ENCODE measurements around the gene CCNQ.

GRCh38 chrX:153554519-153555167, 44.3 kb downstream of the CCNQ start:
- TF ChIP-seq CTCF (IDR thresholded peaks at IDR 0.05) (peak; percentile 66), EZH2 (IDR thresholded peaks at IDR 0.05; ENCODE audit: borderline replicate concordance, insufficient read depth, low read depth, low read length, poor library complexity, severe bottlenecking) (no peak)
